Neutrophil (primary cell): ENCODE results near the gene MRFAP1L1.

Experiments
- H3K27ac ChIP-seq: fragments of 200-600 bp; sonication (generic); 2 replicates; pipeline ENCODE4 v1.5.1; 2016; ENCODE audit warnings: mild to moderate bottlenecking, moderate library complexity
- H3K27me3 ChIP-seq: fragments of 200-600 bp; sonication (generic); 2 replicates; pipeline ENCODE4 v1.6.0; 2016; ENCODE audit warnings: mild to moderate bottlenecking
- H3K36me3 ChIP-seq: fragments of 200-600 bp; sonication (generic); 2 replicates; pipeline ENCODE4 v1.5.1; 2017
- H3K4me1 ChIP-seq, 2 experiments: fragments of 200-600 bp in 1 of 2; sonication (generic) in 1 of 2; 1 replicate in 1 of 2; 2 replicates in 1 of 2; pipeline versions ENCODE4 v1.5.1 to v1.6.1; 2013 to 2016; ENCODE audit warnings: low read depth in 1 of 2, low read length in 1 of 2, mild to moderate bottlenecking in 1 of 2, moderate library complexity in 1 of 2; ENCODE audit not compliant: control insufficient read depth in 1 of 2, insufficient read depth in 1 of 2
- H3K4me3 ChIP-seq, 2 experiments: fragments of 200-600 bp in 1 of 2; sonication (generic) in 1 of 2; 1 replicate in 1 of 2; 2 replicates in 1 of 2; pipeline ENCODE4 v1.5.1; 2013 to 2016; ENCODE audit warnings: low read depth in 1 of 2, low read length in 1 of 2, mild to moderate bottlenecking in 1 of 2, moderate library complexity in 1 of 2
- H3K9me3 ChIP-seq: fragments of 200-600 bp; sonication (generic); 2 replicates; pipeline ENCODE4 v1.5.1; 2016
- TF ChIP-seq, protein P1 (sequence below): fragments of 200-600 bp; sonication (generic); IDR thresholded peaks from 2 replicates; pipeline ENCODE4 v1.5.1; 2016; ENCODE audit warnings: antibody characterized with exemption

MRFAP1L1 gene

DNA sequence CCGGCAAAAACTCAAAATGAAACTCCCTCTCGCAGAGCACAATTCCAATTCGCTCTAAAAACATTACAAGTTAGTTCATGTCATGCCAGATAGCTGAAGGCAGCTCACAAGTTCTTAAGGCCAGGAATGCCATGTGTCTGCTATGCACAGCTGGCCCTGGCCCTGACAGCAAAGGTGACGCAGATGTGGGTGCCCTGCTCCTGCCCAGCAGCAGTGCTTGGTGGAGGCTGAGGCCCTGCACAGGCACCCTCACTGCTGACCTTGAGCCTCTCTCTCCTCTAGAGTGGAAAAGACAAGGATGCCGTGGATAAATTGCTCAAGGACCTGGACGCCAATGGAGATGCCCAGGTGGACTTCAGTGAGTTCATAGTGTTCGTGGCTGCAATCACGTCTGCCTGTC lies 13.1 kb downstream of the MRFAP1L1 start:
- Histone ChIP-seq H3K4me3 (peak overlapping the region; percentile 72 to 85), H3K9me3 (no peaks in the 10 kb centered on the region), H3K27me3 (no peaks in the 10 kb centered on the region), H3K27ac (peak overlapping the region; percentile 98), H3K4me1 (peaks cover 64 to 73% of the 10 kb centered on the region in 2 experiments), H3K36me3 (peaks cover 16% of the 10 kb centered on the region)
- TF ChIP-seq, protein P1, sequence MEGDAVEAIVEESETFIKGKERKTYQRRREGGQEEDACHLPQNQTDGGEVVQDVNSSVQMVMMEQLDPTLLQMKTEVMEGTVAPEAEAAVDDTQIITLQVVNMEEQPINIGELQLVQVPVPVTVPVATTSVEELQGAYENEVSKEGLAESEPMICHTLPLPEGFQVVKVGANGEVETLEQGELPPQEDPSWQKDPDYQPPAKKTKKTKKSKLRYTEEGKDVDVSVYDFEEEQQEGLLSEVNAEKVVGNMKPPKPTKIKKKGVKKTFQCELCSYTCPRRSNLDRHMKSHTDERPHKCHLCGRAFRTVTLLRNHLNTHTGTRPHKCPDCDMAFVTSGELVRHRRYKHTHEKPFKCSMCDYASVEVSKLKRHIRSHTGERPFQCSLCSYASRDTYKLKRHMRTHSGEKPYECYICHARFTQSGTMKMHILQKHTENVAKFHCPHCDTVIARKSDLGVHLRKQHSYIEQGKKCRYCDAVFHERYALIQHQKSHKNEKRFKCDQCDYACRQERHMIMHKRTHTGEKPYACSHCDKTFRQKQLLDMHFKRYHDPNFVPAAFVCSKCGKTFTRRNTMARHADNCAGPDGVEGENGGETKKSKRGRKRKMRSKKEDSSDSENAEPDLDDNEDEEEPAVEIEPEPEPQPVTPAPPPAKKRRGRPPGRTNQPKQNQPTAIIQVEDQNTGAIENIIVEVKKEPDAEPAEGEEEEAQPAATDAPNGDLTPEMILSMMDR, result no peak

DNA sequence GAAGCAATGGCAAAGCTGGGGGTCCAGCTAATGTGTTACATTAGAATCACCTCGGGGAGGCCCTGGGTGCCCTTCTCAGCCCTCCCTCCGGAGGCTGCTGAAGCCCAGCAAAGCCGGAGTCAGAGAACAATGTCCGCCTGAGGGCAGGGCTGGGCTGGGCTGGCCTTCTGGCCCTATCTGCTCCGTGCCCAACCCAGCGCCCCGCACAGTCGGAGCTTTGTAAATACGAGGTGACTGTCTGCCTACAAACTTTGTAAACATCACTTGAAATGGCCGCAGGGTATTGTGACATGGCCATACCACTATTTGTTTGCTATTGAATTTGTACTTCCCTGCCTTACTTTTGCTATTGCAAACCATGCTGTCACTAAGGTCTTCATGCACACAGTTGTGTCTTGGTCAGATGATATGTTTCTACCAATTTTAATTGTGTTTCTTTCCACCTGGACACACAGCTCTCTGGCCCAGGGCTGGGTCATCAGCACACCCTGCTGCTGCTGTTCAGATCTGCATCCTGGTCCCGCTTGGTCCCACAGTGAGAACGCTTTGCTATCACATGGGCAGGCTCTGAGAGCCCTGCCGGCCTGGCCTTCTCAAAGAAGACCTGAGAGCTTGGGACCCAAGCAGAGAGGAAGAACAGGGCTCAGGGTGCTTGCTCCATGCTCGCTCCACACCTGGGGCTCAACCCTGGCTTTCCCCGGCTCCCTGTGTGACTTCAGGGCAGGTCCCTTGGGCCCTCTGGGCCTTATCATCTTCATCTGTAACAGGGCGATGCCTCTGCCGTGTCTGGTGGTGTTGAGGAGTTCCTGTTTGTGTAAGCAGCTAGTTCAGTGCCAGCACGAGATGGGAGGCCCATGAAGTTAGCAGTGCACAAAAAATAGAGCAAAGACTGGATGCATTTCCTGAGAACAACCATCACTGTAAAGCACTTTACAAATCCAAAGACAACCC lies 13.7 kb downstream of the MRFAP1L1 start:
- H3K9me3 ChIP-seq, result no peaks in the 10 kb centered on the region
- TF ChIP-seq, protein P1, result no peak
- peaks cover 70 to 78% of the 10 kb centered on the region in 2 experiments for H3K4me1 ChIP-seq
- H3K4me3 ChIP-seq, result peak overlapping the region; percentile 72 to 85
- H3K27ac ChIP-seq, result peak overlapping the region; percentile 98
- peaks cover 16% of the 10 kb centered on the region for H3K36me3 ChIP-seq
- no peaks in the 10 kb centered on the region for H3K27me3 ChIP-seq

DNA sequence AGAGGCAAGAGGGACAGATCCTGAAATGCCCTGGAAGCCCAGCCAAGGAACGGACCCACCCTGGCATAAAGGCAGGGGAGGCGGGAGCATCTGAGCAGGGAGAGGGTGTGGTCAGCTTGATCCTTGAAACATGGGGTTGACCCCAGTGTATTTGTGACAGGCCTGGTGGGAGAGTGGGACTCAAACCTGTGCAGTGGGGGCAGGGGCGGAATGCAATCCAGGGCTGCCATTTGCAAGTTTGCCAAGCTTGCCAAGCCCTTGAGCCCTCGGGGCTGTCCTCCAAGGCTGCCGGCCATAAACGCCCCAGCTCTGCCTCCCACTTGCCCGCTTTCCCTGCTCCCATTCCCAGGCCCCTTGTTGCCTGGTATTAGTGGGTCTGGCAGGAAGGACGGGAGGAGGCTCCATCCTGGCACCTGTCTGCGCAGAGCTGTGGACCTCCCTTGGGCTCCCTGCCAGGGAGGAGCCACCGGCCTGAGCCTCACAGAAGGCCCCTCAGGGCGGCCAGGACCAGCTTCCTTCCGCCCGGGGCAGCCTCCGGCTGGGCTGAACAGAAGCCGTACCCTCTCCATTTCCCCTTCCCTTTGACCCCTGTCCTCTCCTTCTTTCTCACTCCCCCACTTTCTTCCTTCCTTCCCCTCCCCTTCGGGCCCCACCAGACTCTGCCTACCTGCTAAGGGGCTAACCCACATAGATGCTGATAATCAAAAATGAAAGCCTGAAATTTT lies 15.3 kb downstream of the MRFAP1L1 start:
- peak overlapping the region; percentile 98 for H3K27ac ChIP-seq

DNA sequence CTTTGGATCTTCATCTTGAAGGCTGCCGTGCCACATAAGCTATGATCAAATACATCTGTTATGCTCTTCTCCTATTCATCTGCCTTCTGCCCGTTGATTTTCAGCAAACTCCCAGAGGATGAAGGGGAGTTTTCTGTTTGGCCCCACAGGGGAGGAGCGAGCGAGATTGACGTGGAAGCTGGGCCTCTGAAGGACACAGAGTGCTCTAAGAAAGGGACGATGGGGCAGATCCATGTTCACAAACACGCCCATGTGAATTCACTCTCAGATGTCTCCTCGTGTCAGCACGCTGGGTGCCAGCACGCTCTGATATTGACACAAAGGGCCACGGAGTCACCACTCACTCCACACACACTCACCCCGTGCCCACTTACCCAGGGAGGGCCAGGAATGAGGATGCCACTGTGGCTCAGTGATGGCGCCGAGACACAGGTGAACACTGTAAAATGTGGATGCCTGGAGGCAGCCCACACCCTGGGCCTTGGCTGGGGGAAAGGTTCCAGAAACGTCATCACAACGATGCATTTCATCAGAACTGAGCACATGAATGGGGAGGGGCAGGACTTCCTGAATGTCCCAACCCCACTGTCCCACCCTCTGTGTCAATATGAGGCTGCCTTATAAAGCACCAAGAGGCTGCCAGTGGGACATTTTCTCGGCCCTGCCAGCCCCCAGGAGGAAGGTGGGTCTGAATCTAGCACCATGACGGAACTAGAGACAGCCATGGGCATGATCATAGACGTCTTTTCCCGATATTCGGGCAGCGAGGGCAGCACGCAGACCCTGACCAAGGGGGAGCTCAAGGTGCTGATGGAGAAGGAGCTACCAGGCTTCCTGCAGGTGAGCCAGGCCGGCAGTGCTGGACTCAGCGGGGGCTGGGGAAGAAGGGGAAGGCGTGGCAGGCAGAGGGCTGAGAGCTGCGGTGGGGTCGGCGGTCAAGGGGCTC lies 16.2 kb downstream of the MRFAP1L1 start, which contains the start of gene S100P:
S100P (plus strand) TSS at position 648 of the 946 bp plus-strand sequence; CDS start at position 703, 55 bp downstream.
- peak within 1 kb of the TSS; percentile 72 to 85 for H3K4me3 ChIP-seq
- no peaks in the 10 kb centered on the region for H3K9me3 ChIP-seq
- H3K27ac ChIP-seq, result peak within 1 kb of the TSS; percentile 98
- no peaks in the 10 kb centered on the region for H3K27me3 ChIP-seq
- peaks cover 87 to 90% of the 10 kb centered on the region in 2 experiments for H3K4me1 ChIP-seq
- TF ChIP-seq, protein P1, result no peak
- H3K36me3 ChIP-seq, result peaks cover 16% of the 10 kb centered on the region

More for the DNA sequence above, 15.3 kb downstream of the MRFAP1L1 start:
- Histone ChIP-seq H3K27me3 (no peaks in the 10 kb centered on the region), H3K9me3 (no peaks in the 10 kb centered on the region), H3K4me3 (peak overlapping the region; percentile 72 to 85), H3K36me3 (peaks cover 16% of the 10 kb centered on the region), H3K4me1 (peaks cover 86 to 90% of the 10 kb centered on the region in 2 experiments)
- TF ChIP-seq, protein P1, result no peak

DNA sequence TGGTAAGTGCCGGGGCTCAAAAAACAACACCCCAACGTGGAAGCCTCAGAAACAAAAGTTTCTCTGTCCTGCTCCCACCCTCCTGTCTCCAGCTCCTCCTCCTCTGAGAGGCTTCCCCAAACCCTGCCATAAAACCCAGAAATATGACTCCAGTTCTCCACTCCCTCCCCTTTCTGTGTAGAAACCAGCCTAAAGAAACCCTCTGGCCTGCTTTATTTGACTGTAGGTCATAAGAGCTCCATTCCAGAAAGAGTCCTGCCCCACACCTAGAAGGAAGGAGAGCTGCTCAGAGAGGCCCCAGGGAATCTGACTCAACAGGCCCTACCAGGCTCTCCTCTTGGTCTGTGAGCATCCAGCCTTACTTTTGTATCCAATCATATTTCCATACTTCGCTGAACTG lies 16.9 kb downstream of the MRFAP1L1 start:
- H3K9me3 ChIP-seq, result no peaks in the 10 kb centered on the region
- no peaks in the 10 kb centered on the region for H3K27me3 ChIP-seq
- peaks cover 16% of the 10 kb centered on the region for H3K36me3 ChIP-seq
- peak overlapping the region; percentile 10 to 85 for H3K4me3 ChIP-seq
- peak overlapping the region; percentile 98 for H3K27ac ChIP-seq
- H3K4me1 ChIP-seq, result peaks cover 90 to 94% of the 10 kb centered on the region in 2 experiments
- TF ChIP-seq, protein P1, result no peak
